HEK293T (cell line): ENCODE results near the gene LRP8.

Source experiments
- BHLHE40 ChIP-seq: fragments of 450-650 bp; IDR thresholded peaks from 2 replicates; pipeline ENCODE4 v1.6.1; 2016; ENCODE audit warnings: mild to moderate bottlenecking, moderate library complexity, borderline replicate concordance
- CTBP1 ChIP-seq: fragments of 450-650 bp; IDR thresholded peaks from 2 replicates; pipeline ENCODE4 v1.6.1; 2016; ENCODE audit warnings: borderline replicate concordance
- ELF4 ChIP-seq: fragments of 450-650 bp; IDR thresholded peaks from 2 replicates; pipeline ENCODE4 v1.6.1; 2017; ENCODE audit warnings: antibody characterized with exemption
- FOXA1 ChIP-seq: fragments of 450-650 bp; IDR thresholded peaks from 2 replicates; pipeline ENCODE4 v1.6.1; 2016; ENCODE audit warnings: mild to moderate bottlenecking
- FOXK2 ChIP-seq: fragments of 450-650 bp; IDR thresholded peaks from 2 replicates; pipeline ENCODE4 v1.6.1; 2016; ENCODE audit warnings: mild to moderate bottlenecking
- FOXM1 ChIP-seq: fragments of 450-650 bp; IDR thresholded peaks from 2 replicates; pipeline ENCODE4 v1.6.1; 2017; ENCODE audit warnings: mild to moderate bottlenecking, borderline replicate concordance
- HDGF ChIP-seq: fragments of 450-650 bp; IDR thresholded peaks from 2 replicates; pipeline ENCODE4 v1.6.1; 2017; ENCODE audit warnings: antibody characterized with exemption, borderline replicate concordance
- L3MBTL2 ChIP-seq: fragments of 450-650 bp; conservative IDR thresholded peaks from 2 replicates; pipeline ENCODE4 v1.6.1; 2016; ENCODE audit warnings: mild to moderate bottlenecking
- LEF1 ChIP-seq: fragments of 450-650 bp; IDR thresholded peaks from 2 replicates; pipeline ENCODE4 v1.6.1; 2017; ENCODE audit warnings: mild to moderate bottlenecking, borderline replicate concordance
- NFRKB ChIP-seq: fragments of 450-650 bp; IDR thresholded peaks from 2 replicates; pipeline ENCODE4 v1.6.1; 2016; ENCODE audit warnings: mild to moderate bottlenecking, moderate library complexity
- SP1 ChIP-seq: fragments of 450-650 bp; IDR thresholded peaks from 2 replicates; pipeline ENCODE4 v1.6.1; 2017
- SUZ12 ChIP-seq: fragments of 450-650 bp; IDR thresholded peaks from 2 replicates; pipeline ENCODE4 v1.6.1; 2016; ENCODE audit warnings: mild to moderate bottlenecking
- TARDBP ChIP-seq: fragments of 450-650 bp; IDR thresholded peaks from 2 replicates; pipeline ENCODE4 v1.6.1; 2016
- TF ChIP-seq, protein P1 (sequence below): fragments of 450-650 bp; IDR thresholded peaks from 2 replicates; pipeline ENCODE4 v1.6.1; 2016

- TF ChIP-seq FOXK2: no peak
- no peak for TF ChIP-seq FOXA1
- no peak for TF ChIP-seq SP1
- no peak for TF ChIP-seq FOXM1
- no peak for TF ChIP-seq LEF1
- TF ChIP-seq TARDBP: no peak
- TF ChIP-seq, protein P1, sequence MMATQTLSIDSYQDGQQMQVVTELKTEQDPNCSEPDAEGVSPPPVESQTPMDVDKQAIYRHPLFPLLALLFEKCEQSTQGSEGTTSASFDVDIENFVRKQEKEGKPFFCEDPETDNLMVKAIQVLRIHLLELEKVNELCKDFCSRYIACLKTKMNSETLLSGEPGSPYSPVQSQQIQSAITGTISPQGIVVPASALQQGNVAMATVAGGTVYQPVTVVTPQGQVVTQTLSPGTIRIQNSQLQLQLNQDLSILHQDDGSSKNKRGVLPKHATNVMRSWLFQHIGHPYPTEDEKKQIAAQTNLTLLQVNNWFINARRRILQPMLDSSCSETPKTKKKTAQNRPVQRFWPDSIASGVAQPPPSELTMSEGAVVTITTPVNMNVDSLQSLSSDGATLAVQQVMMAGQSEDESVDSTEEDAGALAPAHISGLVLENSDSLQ: no peak
- TF ChIP-seq HDGF: no peak
- no peak for TF ChIP-seq NFRKB
- TF ChIP-seq L3MBTL2: no peak
- TF ChIP-seq SUZ12: no peak
- TF ChIP-seq BHLHE40: no peak
- TF ChIP-seq CTBP1: no peak
- no peak for TF ChIP-seq ELF4
These were observed 33.8 kb downstream of the LRP8 start for GRCh38 chr1:53294061-53294460.
